NCI-H1436 (cell line): ENCODE measurements around the gene ALOX15B.
"Not testable (repeated sequence)": the region's sequence is repeated elsewhere in the genome, so short reads cannot be mapped to it uniquely, and the experiment has no call there.

ENCODE experiments used
- DNase-seq: peaks from one replicate; lab custom pipeline; 2025; lab: John Stamatoyannopoulos, UW

Gene ALOX15B

GRCh38 chr17:8041249-8041928, 2.5 kb downstream of the ALOX15B start:
- peak; percentile 54 for DNase-seq

DNA sequence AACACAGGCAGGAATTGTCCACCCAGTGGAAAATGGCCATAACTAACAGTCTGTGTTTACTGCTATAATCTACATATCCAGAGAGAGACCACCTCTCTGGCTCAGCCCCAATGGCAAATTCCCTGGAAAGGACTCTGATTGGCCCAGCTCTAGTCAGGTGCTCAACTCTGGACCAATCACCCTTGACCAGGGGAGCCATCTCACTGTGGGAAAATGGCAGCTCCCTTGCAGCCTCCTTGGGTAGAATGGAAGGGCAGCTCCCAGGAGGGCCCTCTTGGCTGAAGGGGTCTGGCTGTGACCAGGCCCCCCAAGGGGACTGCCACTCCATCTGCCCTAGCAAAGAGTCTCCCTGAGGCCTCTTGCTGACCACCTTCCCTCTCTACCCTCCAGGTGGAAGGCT, 3.1 kb downstream of the ALOX15B start:
- DNase-seq, result no peak

- no peak for DNase-seq
Observed at GRCh38 chr17:8044819-8045810, 6.3 kb downstream of the ALOX15B start.

DNA sequence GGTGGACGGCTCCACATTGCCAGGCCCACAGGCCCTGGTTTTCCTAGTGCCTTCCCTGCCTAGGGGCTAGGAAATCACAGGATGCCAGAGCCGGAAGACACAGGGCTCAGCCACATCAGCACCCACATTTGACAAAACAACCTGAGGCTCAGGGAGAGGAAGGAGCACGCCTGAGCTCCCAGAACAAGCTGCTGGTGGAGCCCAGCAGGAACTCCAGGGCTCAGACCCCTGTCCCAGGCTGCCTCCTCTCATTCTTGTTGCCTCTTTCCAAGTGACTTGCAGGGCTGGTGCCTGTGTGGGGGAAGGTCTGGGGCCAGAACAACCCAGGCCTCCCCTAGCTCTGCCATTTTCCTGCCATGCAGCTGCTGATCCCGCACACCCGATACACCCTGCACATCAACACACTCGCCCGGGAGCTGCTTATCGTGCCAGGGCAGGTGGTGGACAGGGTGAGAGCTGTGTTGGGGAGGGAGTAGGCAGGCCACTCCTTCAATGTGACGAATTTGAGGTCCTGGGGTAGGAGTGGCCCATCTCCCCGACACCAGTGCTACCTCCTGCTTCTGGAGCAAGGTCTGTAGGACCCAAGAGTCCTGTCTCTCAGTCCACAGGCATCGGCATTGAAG, 7.6 kb downstream of the ALOX15B start:
- no peak for DNase-seq

DNA sequence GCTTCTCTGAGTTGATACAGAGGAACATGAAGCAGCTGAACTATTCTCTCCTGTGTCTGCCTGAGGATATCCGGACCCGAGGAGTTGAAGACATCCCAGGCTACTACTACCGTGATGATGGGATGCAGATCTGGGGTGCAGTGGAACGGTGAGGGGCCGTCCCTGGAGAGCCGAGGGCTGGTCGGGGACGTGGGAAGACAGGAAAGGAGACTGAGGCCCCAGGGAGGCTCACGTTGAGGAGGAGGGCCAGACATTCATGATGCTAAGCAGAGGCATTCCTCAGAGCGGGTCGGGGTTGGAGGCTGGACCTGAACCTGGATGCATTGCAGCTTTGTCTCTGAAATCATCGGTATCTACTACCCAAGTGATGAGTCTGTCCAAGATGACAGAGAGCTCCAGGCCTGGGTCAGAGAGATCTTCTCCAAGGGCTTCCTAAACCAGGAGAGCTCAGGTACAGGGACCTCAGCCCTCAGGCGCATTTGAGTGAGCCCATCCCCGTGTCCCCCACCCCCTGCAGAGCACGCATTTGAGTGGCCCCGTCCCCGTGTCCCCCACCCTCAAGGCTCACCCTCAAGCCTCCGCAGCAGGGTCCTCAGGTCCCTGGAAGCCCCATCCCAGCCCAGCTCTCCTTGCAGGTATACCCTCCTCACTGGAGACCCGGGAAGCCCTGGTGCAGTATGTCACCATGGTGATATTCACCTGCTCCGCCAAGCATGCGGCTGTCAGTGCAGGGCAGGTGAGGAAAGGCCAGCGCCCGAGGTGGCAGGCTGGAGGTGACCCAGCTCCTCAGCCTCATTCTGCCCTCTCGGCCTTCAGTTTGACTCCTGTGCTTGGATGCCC, 8.3 kb downstream of the ALOX15B start:
- no peak for DNase-seq

DNA sequence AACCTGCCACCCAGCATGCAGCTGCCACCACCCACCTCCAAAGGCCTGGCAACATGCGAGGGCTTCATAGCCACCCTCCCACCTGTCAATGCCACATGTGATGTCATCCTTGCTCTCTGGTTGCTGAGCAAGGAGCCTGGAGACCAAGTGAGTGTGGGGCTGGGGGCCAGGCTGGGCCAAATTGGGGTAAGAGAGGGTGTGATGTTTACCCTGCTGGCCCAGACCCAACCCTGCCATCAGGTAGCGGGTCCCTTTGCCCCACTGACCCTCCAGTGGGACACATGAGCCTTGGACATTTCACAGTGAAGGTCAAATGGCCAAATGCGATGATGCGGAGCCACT, 8.9 kb downstream of the ALOX15B start:
- no peak for DNase-seq

GRCh38 chr17:8048236-8048635, 9.4 kb downstream of the ALOX15B start:
- no peak for DNase-seq

DNA sequence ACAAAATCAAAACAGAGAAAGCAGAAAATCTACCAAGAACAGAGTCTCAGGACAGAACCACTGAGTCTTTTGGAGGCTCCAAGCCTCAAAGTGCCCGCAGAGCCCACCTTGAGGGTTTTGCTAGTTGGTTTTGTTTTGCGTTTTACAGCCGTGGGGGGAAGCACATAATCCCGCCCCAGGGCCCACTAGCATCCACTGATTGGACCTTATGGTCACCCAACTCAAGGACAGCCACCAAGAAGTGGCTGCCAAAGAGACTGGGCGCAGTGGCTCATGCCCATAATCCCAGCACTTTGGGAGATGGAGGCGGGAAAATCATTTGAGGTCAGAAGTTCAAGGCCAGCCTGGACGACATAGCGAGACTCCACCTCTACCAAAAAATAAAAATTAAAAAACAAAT, 9.9 kb downstream of the ALOX15B start:
- DNase-seq, result no peak

DNA sequence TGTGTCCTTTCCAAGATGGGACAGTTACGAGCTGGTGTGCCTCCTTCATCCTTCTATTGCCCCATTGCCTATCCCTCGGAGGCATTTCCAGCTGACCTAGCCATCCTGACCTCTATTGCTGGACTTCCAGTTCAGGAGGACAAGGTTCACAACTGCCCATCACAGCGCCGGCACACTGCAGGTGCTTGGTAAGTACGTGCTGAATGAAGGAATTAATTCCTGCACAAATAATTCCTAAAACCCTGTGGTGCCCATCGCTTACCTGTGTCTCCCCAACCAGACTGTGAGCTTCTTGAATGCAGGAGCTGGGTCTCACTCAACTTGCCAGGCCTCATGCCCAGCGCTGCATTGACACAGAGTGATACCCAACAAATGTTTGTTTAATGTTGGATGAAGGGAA, 13.0 kb downstream of the ALOX15B start:
- DNase-seq, result no peak

GRCh38 chr17:8052256-8053252, 13.7 kb downstream of the ALOX15B start:
- no peak for DNase-seq

GRCh38 chr17:8053600-8053999, 14.7 kb downstream of the ALOX15B start:
- DNase-seq, result no peak

DNA sequence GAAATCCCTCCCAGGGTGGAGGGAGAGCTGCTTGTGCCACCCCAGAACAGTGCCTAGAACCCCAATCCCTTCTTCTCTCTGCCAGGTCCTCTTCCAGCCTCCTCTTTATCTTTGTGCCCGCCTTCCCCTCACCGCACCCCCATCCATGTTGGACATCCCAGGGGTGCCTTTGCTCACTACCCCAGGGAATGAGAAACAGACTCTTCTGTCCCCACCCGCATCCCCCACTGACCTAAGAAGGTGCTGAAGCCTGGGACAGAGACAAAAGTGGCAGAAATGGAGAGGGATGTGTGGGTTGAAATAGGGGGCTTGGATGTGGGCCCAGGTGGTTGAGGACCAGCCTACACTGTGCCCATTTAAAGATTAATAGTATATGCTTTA, 17.0 kb downstream of the ALOX15B start:
- no peak for DNase-seq

GRCh38 chr17:8056232-8056975, 17.5 kb downstream of the ALOX15B start:
- DNase-seq, result no peak

- DNase-seq, result no peak
Observed at GRCh38 chr17:8056976-8057625, 18.2 kb downstream of the ALOX15B start.

DNA sequence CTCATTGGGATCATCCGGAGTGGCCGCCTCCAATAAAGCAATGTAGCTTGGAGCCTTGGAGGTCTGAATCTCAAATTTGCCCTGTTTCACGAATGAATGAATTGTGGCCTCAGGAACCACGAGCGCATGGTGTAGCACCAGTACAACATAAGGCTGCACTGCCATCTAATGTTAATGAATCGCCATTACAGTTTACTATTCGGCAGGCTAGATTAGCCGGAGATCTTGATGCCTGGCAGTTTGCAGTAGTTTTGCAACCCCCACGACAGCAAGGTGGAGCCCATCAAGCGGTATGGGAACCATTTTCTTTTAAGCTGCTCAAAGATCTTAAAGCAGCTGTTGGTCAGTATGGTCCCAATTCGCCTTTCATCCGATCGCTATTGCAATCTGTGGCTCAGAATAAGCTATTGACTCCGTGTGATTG, 18.8 kb downstream of the ALOX15B start:
- DNase-seq, result peak; percentile 78

GRCh38 chr17:8059131-8059530, 20.3 kb downstream of the ALOX15B start:
- DNase-seq, result no peak

DNA sequence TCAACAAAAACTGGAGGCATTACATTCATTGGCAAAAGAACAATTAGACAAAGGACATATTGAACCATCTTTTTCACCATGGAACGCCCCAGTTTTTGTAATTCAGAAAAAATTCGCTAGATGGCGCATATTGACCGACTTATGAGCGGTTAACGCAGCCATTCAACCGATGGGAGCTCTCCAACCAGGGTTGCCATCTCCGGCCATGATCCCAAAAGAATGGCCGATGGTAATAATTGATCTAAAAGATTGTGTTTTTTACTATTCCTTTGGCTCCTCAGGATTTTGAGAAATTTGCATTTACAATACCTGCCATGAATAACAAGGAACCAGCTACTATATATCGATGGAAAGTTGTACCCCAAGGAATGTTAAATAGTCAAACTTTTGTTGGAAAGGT, 21.4 kb downstream of the ALOX15B start:
- peak; percentile 83 for DNase-seq

GRCh38 chr17:8061851-8062250, 23.0 kb downstream of the ALOX15B start:
- not testable (repeated sequence) for DNase-seq

GRCh38 chr17:8062435-8062806, 23.6 kb downstream of the ALOX15B start:
- no peak for DNase-seq
